MM.1S (cell line): ENCODE results near the gene DCUN1D4.

Source experiments
- DNase-seq: peaks from one replicate; pipeline ENCODE4 v3.0.0-alpha.2; 2015
- H2AFZ ChIP-seq: fragments of 300-600 bp; sonication (generic); 2 replicates; pipeline ENCODE4 v1.6.0; 2016; ENCODE audit warnings: antibody characterized with exemption, low read length
- H3F3A ChIP-seq: fragments of 300-600 bp; sonication (generic); 2 replicates; pipeline ENCODE4 v1.6.1; 2016; ENCODE audit warnings: mild to moderate bottlenecking, antibody characterized with exemption, low read length, moderate library complexity, mixed read lengths; ENCODE audit not compliant: insufficient read depth
- H3K27ac ChIP-seq: fragments of 300-600 bp; sonication (generic); 2 replicates; pipeline ENCODE4 v1.5.1; 2016; ENCODE audit warnings: mild to moderate bottlenecking, low read length
- H3K27me3 ChIP-seq: fragments of 300-600 bp; sonication (generic); replicated peaks from 2 replicates; pipeline ENCODE4 v1.6.0; 2016; ENCODE audit warnings: low read length; ENCODE audit not compliant: insufficient read depth
- H3K36me3 ChIP-seq: fragments of 300-600 bp; sonication (generic); replicated peaks from 2 replicates; pipeline ENCODE4 v1.6.1; 2016; ENCODE audit warnings: mild to moderate bottlenecking, low read length, mixed read lengths; ENCODE audit not compliant: insufficient read depth
- H3K4me1 ChIP-seq: fragments of 300-600 bp; sonication (generic); 2 replicates; pipeline ENCODE4 v1.6.1; 2016; ENCODE audit warnings: low read length, mixed read lengths
- H3K4me2 ChIP-seq: fragments of 300-600 bp; sonication (generic); 2 replicates; pipeline ENCODE4 v1.6.0; 2016; ENCODE audit warnings: low read depth, low read length
- H3K4me3 ChIP-seq: fragments of 300-600 bp; sonication (generic); 2 replicates; pipeline ENCODE4 v1.5.1; 2016; ENCODE audit warnings: low read length, mixed read lengths
- H3K79me2 ChIP-seq: fragments of 300-600 bp; sonication (generic); 2 replicates; pipeline ENCODE4 v1.6.1; 2016; ENCODE audit warnings: mixed run types, low read length, mixed read lengths
- H3K9ac ChIP-seq: fragments of 300-600 bp; sonication (generic); 2 replicates; pipeline ENCODE4 v1.6.1; 2016; ENCODE audit warnings: low read length, mixed read lengths
- H3K9me2 ChIP-seq: fragments of 300-600 bp; sonication (generic); replicated peaks from 2 replicates; pipeline ENCODE4 v1.6.1; 2016; ENCODE audit warnings: mild to moderate bottlenecking, low read length, mixed read lengths; ENCODE audit not compliant: insufficient read depth
- H3K9me3 ChIP-seq: fragments of 300-600 bp; sonication (generic); replicated peaks from 2 replicates; pipeline ENCODE4 v1.6.1; 2016; ENCODE audit warnings: mild to moderate bottlenecking, low read length, mixed read lengths; ENCODE audit not compliant: insufficient read depth
- H4K20me1 ChIP-seq: fragments of 300-600 bp; sonication (generic); 2 replicates; pipeline ENCODE4 v1.6.1; 2016; ENCODE audit warnings: mild to moderate bottlenecking, low read length, moderate library complexity, mixed read lengths; ENCODE audit not compliant: insufficient read depth
- EZH2 ChIP-seq: fragments of 300-600 bp; sonication (generic); optimal IDR thresholded peaks from 2 replicates; pipeline ENCODE3; 2017; ENCODE audit warnings: low read depth, mild to moderate bottlenecking, antibody characterized with exemption, low read length, mixed read lengths
- EZH2phosphoT487 ChIP-seq: fragments of 300-600 bp; sonication (generic); IDR thresholded peaks from 2 replicates; pipeline ENCODE4 v1.6.1; 2018; ENCODE audit warnings: antibody characterized with exemption, low read length
- TF ChIP-seq, protein P1 (sequence below): fragments of 300-600 bp; sonication (generic); IDR thresholded peaks from 2 replicates; pipeline ENCODE4 v1.5.1; 2016; ENCODE audit warnings: antibody characterized with exemption, low read length, mixed read lengths

DCUN1D4 gene

DNA sequence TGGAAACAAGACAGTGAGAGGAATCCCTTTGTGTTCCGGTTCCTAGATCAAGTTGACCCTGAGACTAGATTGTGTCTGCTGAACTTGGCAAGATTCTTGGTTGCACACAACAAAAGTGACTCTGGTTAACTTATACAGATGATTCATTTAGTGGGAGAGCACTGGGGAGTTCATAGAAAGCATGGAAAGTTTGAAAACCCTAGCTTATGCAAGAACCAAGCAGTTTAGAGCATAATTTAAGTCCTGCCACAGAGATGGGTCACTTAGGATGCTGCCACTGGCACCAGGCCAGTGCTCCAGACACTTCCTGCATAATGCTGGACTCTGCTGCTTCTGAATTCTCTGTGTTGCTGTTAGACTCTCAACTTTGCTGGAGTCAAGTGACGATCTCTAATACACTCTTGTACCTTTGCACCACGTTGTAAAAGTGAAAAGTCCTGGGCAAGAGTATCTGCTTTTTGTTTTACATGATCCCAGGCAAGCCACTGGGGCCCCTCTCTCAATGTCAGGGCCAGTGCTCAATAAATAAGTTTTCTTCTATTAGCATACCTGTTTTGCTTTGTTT is 12.7 kb upstream of the DCUN1D4 start:
- H2AFZ ChIP-seq: no peak overlapping the region

GRCh38 chr4:51831133-51831532 is 11.8 kb upstream of the DCUN1D4 start:
- no peaks in the 10 kb centered on the region for H3K9me2 ChIP-seq
- no peaks in the 10 kb centered on the region for H3K79me2 ChIP-seq
- H3K4me3 ChIP-seq: no peak overlapping the region
- H3K4me1 ChIP-seq: no peaks in the 10 kb centered on the region
- H3K9me3 ChIP-seq: no peaks in the 10 kb centered on the region
- H3F3A ChIP-seq: no peaks in the 10 kb centered on the region
- no peak overlapping the region for H3K27ac ChIP-seq
- H2AFZ ChIP-seq: no peak overlapping the region
- H3K4me2 ChIP-seq: no peak overlapping the region
- no peaks in the 10 kb centered on the region for H3K27me3 ChIP-seq
- no peak overlapping the region for H3K9ac ChIP-seq
- H4K20me1 ChIP-seq: no peaks in the 10 kb centered on the region
- H3K36me3 ChIP-seq: no peaks in the 10 kb centered on the region
- peak; percentile 35 for DNase-seq
- TF ChIP-seq EZH2: no peak
- TF ChIP-seq, protein P1, sequence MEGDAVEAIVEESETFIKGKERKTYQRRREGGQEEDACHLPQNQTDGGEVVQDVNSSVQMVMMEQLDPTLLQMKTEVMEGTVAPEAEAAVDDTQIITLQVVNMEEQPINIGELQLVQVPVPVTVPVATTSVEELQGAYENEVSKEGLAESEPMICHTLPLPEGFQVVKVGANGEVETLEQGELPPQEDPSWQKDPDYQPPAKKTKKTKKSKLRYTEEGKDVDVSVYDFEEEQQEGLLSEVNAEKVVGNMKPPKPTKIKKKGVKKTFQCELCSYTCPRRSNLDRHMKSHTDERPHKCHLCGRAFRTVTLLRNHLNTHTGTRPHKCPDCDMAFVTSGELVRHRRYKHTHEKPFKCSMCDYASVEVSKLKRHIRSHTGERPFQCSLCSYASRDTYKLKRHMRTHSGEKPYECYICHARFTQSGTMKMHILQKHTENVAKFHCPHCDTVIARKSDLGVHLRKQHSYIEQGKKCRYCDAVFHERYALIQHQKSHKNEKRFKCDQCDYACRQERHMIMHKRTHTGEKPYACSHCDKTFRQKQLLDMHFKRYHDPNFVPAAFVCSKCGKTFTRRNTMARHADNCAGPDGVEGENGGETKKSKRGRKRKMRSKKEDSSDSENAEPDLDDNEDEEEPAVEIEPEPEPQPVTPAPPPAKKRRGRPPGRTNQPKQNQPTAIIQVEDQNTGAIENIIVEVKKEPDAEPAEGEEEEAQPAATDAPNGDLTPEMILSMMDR: peak; percentile 73
- no peak for TF ChIP-seq EZH2phosphoT487

More for the DNA sequence above, 12.7 kb upstream of the DCUN1D4 start:
- H3K9me3 ChIP-seq: no peaks in the 10 kb centered on the region
- no peaks in the 10 kb centered on the region for H3K4me1 ChIP-seq
- no peak overlapping the region for H3K4me2 ChIP-seq
- TF ChIP-seq EZH2phosphoT487 (no peak), EZH2 (no peak)
- TF ChIP-seq, protein P1: no peak
- DNase-seq: no peak
- H3K27ac ChIP-seq: no peak overlapping the region
- H3F3A ChIP-seq: no peaks in the 10 kb centered on the region
- H3K4me3 ChIP-seq: no peak overlapping the region
- no peaks in the 10 kb centered on the region for H3K9me2 ChIP-seq
- H3K36me3 ChIP-seq: no peaks in the 10 kb centered on the region
- no peaks in the 10 kb centered on the region for H3K27me3 ChIP-seq
- no peak overlapping the region for H3K9ac ChIP-seq
- no peaks in the 10 kb centered on the region for H4K20me1 ChIP-seq
- H3K79me2 ChIP-seq: no peaks in the 10 kb centered on the region

GRCh38 chr4:51833236-51833635 is 9.7 kb upstream of the DCUN1D4 start:
- no peaks in the 10 kb centered on the region for H3K9me3 ChIP-seq

More at GRCh38 chr4:51833236-51833635, 9.7 kb upstream of the DCUN1D4 start:
- no peaks in the 10 kb centered on the region for H3K79me2 ChIP-seq
- no peak for DNase-seq
- H3K27me3 ChIP-seq: no peaks in the 10 kb centered on the region
- H3K4me2 ChIP-seq: no peak overlapping the region
- no peak for TF ChIP-seq EZH2
- TF ChIP-seq, protein P1: no peak
- no peak for TF ChIP-seq EZH2phosphoT487
- H3K9me2 ChIP-seq: no peaks in the 10 kb centered on the region
- no peaks in the 10 kb centered on the region for H3K4me1 ChIP-seq
- no peak overlapping the region for H3K4me3 ChIP-seq
- no peak overlapping the region for H2AFZ ChIP-seq
- H3K27ac ChIP-seq: no peak overlapping the region
- H4K20me1 ChIP-seq: no peaks in the 10 kb centered on the region
- H3K36me3 ChIP-seq: no peaks in the 10 kb centered on the region
- no peak overlapping the region for H3K9ac ChIP-seq
- no peaks in the 10 kb centered on the region for H3F3A ChIP-seq
